GM21526 (cell line): Measurements from ENCODE around the gene HELT.
"Not testable (repeated sequence)": the region's sequence is repeated elsewhere in the genome, so short reads cannot be mapped to it uniquely, and the experiment has no call there.

Experiments used
- ATAC-seq: cut with Tn5 transposase; IDR thresholded peaks from one replicate; pipeline ENCODE4 v1.9.1; 2021; ENCODE audit warnings: moderate library complexity; ENCODE audit not compliant: unreplicated experiment, low FRiP score

The HELT gene

GRCh38 chr4:185017964-185018772 is at the start of gene HELT:
TSS of gene HELT (plus strand) at chr4:185018490. CDS start at chr4:185018929, 439 bp downstream.
- no peak for ATAC-seq

- no peak for ATAC-seq
These were observed 49.5 kb upstream of the HELT start for GRCh38 chr4:184968784-184969201.

- ATAC-seq, result no peak
These were observed 48.7 kb upstream of the HELT start for GRCh38 chr4:184969610-184970009.

GRCh38 chr4:184972991-184973390 is 45.3 kb upstream of the HELT start:
- no peak for ATAC-seq

- not testable (repeated sequence) for ATAC-seq
These were observed 41.9 kb upstream of the HELT start for GRCh38 chr4:184976348-184976747.

- no peak for ATAC-seq
These were observed 40.5 kb upstream of the HELT start for GRCh38 chr4:184977747-184978146.

- ATAC-seq, result no peak
These were observed 40.1 kb upstream of the HELT start for GRCh38 chr4:184978211-184978610.

- ATAC-seq, result no peak
These were observed 38.7 kb upstream of the HELT start for GRCh38 chr4:184979461-184980124.

GRCh38 chr4:184980261-184980660 is 38.0 kb upstream of the HELT start:
- ATAC-seq, result no peak

- ATAC-seq, result peak; percentile 68
These were observed 34.5 kb upstream of the HELT start for GRCh38 chr4:184983672-184984356.

GRCh38 chr4:184987493-184988031 is 30.7 kb upstream of the HELT start:
- no peak for ATAC-seq

GRCh38 chr4:184988611-184989010 is 29.7 kb upstream of the HELT start:
- no peak for ATAC-seq

GRCh38 chr4:184989283-184989682 is 29.0 kb upstream of the HELT start:
- ATAC-seq, result not testable (repeated sequence)

GRCh38 chr4:184990131-184990530 is 28.2 kb upstream of the HELT start:
- not testable (repeated sequence) for ATAC-seq

GRCh38 chr4:184991860-184992259 is 26.4 kb upstream of the HELT start:
- ATAC-seq, result no peak

GRCh38 chr4:184992422-184992821 is 25.9 kb upstream of the HELT start:
- ATAC-seq, result no peak

GRCh38 chr4:184993247-184993646 is 25.0 kb upstream of the HELT start:
- no peak for ATAC-seq

GRCh38 chr4:184994010-184994622 is 24.2 kb upstream of the HELT start:
- ATAC-seq, result no peak

- no peak for ATAC-seq
These were observed 23.7 kb upstream of the HELT start for GRCh38 chr4:184994623-184995010.

- ATAC-seq, result not testable (repeated sequence)
These were observed 20.6 kb upstream of the HELT start for GRCh38 chr4:184997656-184998055.

GRCh38 chr4:185002784-185003183 is 15.5 kb upstream of the HELT start:
- ATAC-seq, result no peak
